Kidney (tissue), 14 donors: ENCODE results near the gene CYP4F12. TPM values are rescaled to one million over a fixed set of nuclear protein-coding genes. Genes with fewer than 3 reads are reported as not detected.

ENCODE experiments used
- DNase-seq, 5 donors: peaks; one replicate each; pipeline ENCODE4 v3.0.0-alpha.2; 2013 to 2020
- FAIRE-seq: peaks from 2 replicates; lab custom pipeline; 2012; peaks lifted over from hg19 to GRCh38; lab: Jason Lieb, UNC
- H3K27ac ChIP-seq, 2 donors: one replicate each; pipeline ENCODE4 v1.7.0; 2013; ENCODE audit warnings: low read depth in 2 of 2, low read length in 2 of 2, inconsistent platforms in 1 of 2
- H3K27me3 ChIP-seq: one replicate; pipeline ENCODE4 v1.7.1; 2013; ENCODE audit warnings: low read length, inconsistent platforms; ENCODE audit not compliant: control insufficient read depth, insufficient read depth
- H3K36me3 ChIP-seq, 3 donors: one replicate each; pipeline versions ENCODE4 v1.7.0 to v1.7.1; 2013; ENCODE audit warnings: low read length in 3 of 3, control low read depth in 1 of 3, inconsistent platforms in 1 of 3; ENCODE audit not compliant: insufficient read depth in 3 of 3, control insufficient read depth in 2 of 3
- H3K4me1 ChIP-seq, 3 donors: one replicate each; pipeline versions ENCODE4 v1.7.0 to v1.7.1; 2013; ENCODE audit warnings: low read length in 3 of 3, inconsistent platforms in 1 of 3, low read depth in 1 of 3; ENCODE audit not compliant: control insufficient read depth in 2 of 3, insufficient read depth in 2 of 3
- H3K4me3 ChIP-seq, 3 donors: one replicate each; pipeline versions ENCODE4 v1.7.0 to v1.8.1; 2013; ENCODE audit warnings: low read length in 3 of 3, control low read depth in 1 of 3, inconsistent platforms in 1 of 3
- H3K9ac ChIP-seq, 3 donors: one replicate each; pipeline versions ENCODE4 v1.7.0 to v1.7.1; 2013; ENCODE audit warnings: low read length in 3 of 3, control low read depth in 1 of 3, inconsistent platforms in 1 of 3
- H3K9me3 ChIP-seq, 3 donors: one replicate each; pipeline versions ENCODE4 v1.7.0 to v1.7.1; 2013; ENCODE audit warnings: low read length in 3 of 3, control low read depth in 1 of 3, inconsistent platforms in 1 of 3; ENCODE audit not compliant: control insufficient read depth in 2 of 3, insufficient read depth in 1 of 3
- CTCF ChIP-seq: IDR thresholded peaks from 3 replicates; pipeline ENCODE4 v1.5.1; 2012; ENCODE audit warnings: mild to moderate bottlenecking, moderate library complexity, borderline replicate concordance; ENCODE audit not compliant: insufficient read depth; ENCODE audit errors: extremely low read depth
- intact Hi-C: fragments of 100-400 bp; cut with DNase I; formaldehyde crosslinking; loops from one replicate; pipeline ENCODE4 v1.11.1; 2022
- polyA plus RNA-seq: library from polyadenylated mRNA; stranded (reverse); fragments of 350-450 nt; fragmentation: Illumina TruSeq; extraction: RNeasy Lipid Tissue Mini Kit (QIAGEN cat#74804); gene quantifications from one replicate; pipeline ENCODE4 v1.2.3, GENCODE V29; 2014; ENCODE audit warnings: low read depth, low replicate concordance; ENCODE audit not compliant: insufficient read depth
- total RNA-seq: library from RNA; stranded (reverse); fragmentation: NEBNext Ultra II Directional; extraction: Animal tissue kit (Norgen Biotek cat#: 25700); gene quantifications from one replicate; pipeline ENCODE4 v1.2.1, GENCODE V29; 2021
- donor health status: control.
- donor health status: control.
- donor health status: control.
- donor health status: control.
- donor health status: control.
- donor health status: DM: yes; HTN: yes; CAD: no.
- donor health status: Normal renal cell carcinoma (clear cell type).

Gene CYP4F12
- total and polyA plus RNA-seq, 2 donors from 2014 or later = 4.4 to 10.2 TPM

GRCh38 chr19:15721268-15721667 lies 48.4 kb downstream of the CYP4F12 start:
- Histone ChIP-seq H3K36me3 (no peaks in the 10 kb centered on the region), H3K4me1 (no peaks in the 10 kb centered on the region), H3K27me3 (no peaks in the 10 kb centered on the region), H3K9ac (no peak overlapping the region), H3K9me3 (no peaks in the 10 kb centered on the region), H3K4me3 (no peak overlapping the region), H3K27ac (no peak overlapping the region)
- FAIRE-seq (no peak), DNase-seq (no peak)
- intact Hi-C loops = no loop called here
- no peak for TF ChIP-seq CTCF

- no peaks in the 10 kb centered on the region for H3K27me3 ChIP-seq
- DNase-seq (no peak), FAIRE-seq (no peak)
- no peaks in the 10 kb centered on the region for H3K9me3 ChIP-seq
- H3K36me3 ChIP-seq = no peaks in the 10 kb centered on the region
- intact Hi-C loops = no loop called here
- no peak for TF ChIP-seq CTCF
- no peaks in the 10 kb centered on the region for H3K4me1 ChIP-seq
- H3K4me3 ChIP-seq = no peak overlapping the region
- H3K27ac ChIP-seq = no peak overlapping the region
- H3K9ac ChIP-seq = no peak overlapping the region
Observed at GRCh38 chr19:15722956-15723355, 50.1 kb downstream of the CYP4F12 start.

- H3K9me3 ChIP-seq = no peaks in the 10 kb centered on the region
- intact Hi-C loops = no loop called here
- no peak for TF ChIP-seq CTCF
- no peak within 1 kb of the TSS for H3K27ac ChIP-seq
- no peak within 1 kb of the TSS for H3K4me3 ChIP-seq
- no peaks in the 10 kb centered on the region for H3K27me3 ChIP-seq
- no peaks in the 10 kb centered on the region for H3K36me3 ChIP-seq
- DNase-seq = no peak
- H3K4me1 ChIP-seq = no peaks in the 10 kb centered on the region
- no peak for FAIRE-seq
- no peak within 1 kb of the TSS for H3K9ac ChIP-seq
Observed at GRCh38 chr19:15727724-15728123, 54.8 kb downstream of the CYP4F12 start, which contains the start of gene OR10H2. Gene OR10H2, plus strand, starts transcription at chr19:15728024. Its CDS starts 20 bp downstream, at chr19:15728044.

- no peak for FAIRE-seq
- Histone ChIP-seq H3K9me3 (no peaks in the 10 kb centered on the region), H3K9ac (no peak overlapping the region), H3K36me3 (no peaks in the 10 kb centered on the region), H3K4me1 (no peaks in the 10 kb centered on the region), H3K27ac (no peak overlapping the region), H3K27me3 (no peaks in the 10 kb centered on the region), H3K4me3 (no peak overlapping the region)
- no peak for DNase-seq
- intact Hi-C loops = no loop called here
- no peak for TF ChIP-seq CTCF
Observed at GRCh38 chr19:15730538-15730937, 57.7 kb downstream of the CYP4F12 start.
